Neural cell (in vitro differentiated cells): Measurements from ENCODE around the gene MGME1. TPM values are rescaled to one million over a fixed set of nuclear protein-coding genes. Genes with fewer than 3 reads are reported as not detected.

ENCODE experiments used
- H2AFZ ChIP-seq: fragments of 200-600, 300-800 bp; sonication (generic), shearing (Covaris generic); 2 replicates; pipeline ENCODE4 v1.6.0; 2014; ENCODE audit warnings: low read depth, mild to moderate bottlenecking, antibody characterized with exemption, low read length, moderate library complexity
- H3F3A ChIP-seq: fragments of 200-600 bp; shearing (Covaris generic); 2 replicates; pipeline ENCODE4 v1.6.1; 2016; ENCODE audit warnings: mild to moderate bottlenecking, moderate library complexity, mixed read lengths, antibody characterized with exemption, low read length; ENCODE audit not compliant: insufficient read depth, poor library complexity, severe bottlenecking
- H3K27ac ChIP-seq: fragments of 200-600, 300-800 bp; sonication (generic), shearing (Covaris generic); 2 replicates; pipeline ENCODE4 v1.5.1; 2014; ENCODE audit warnings: mild to moderate bottlenecking, low read length, moderate library complexity
- H3K27me3 ChIP-seq: fragments of 300-800, 200-600 bp; sonication (generic), shearing (Covaris generic); 2 replicates; pipeline ENCODE4 v1.6.0; 2014; ENCODE audit warnings: mild to moderate bottlenecking, low read depth, low read length, moderate library complexity; ENCODE audit not compliant: insufficient read depth
- H3K36me3 ChIP-seq: fragments of 300-800, 200-600 bp; sonication (generic), shearing (Covaris generic); 2 replicates; pipeline ENCODE4 v1.5.1; 2014; ENCODE audit warnings: mild to moderate bottlenecking, antibody characterized with exemption, low read length, moderate library complexity; ENCODE audit not compliant: insufficient read depth
- H3K4me2 ChIP-seq: fragments of 300-800, 200-600 bp; sonication (generic), shearing (Covaris generic); 2 replicates; pipeline ENCODE4 v1.6.0; 2014; ENCODE audit warnings: mild to moderate bottlenecking, low read length
- H3K4me3 ChIP-seq: fragments of 300-800, 200-600 bp; sonication (generic), shearing (Covaris generic); 2 replicates; pipeline ENCODE4 v1.5.1; 2014; ENCODE audit warnings: mild to moderate bottlenecking, low read length, moderate library complexity
- H3K79me2 ChIP-seq: fragments of 200-600 bp; shearing (Covaris generic); replicated peaks from 2 replicates; pipeline ENCODE4 v1.6.0; 2014; ENCODE audit warnings: mild to moderate bottlenecking, low read length, moderate library complexity; ENCODE audit not compliant: insufficient read depth
- H3K9ac ChIP-seq: fragments of 300-800, 200-600 bp; sonication (generic), shearing (Covaris generic); 2 replicates; pipeline ENCODE4 v1.6.1; 2016; ENCODE audit warnings: mild to moderate bottlenecking, low read length, mixed read lengths
- H3K9me2 ChIP-seq: fragments of 200-600 bp; shearing (Covaris generic); 2 replicates; pipeline ENCODE4 v1.6.1; 2016; ENCODE audit warnings: mild to moderate bottlenecking, low read length, mixed read lengths; ENCODE audit not compliant: insufficient read depth
- H3K9me3 ChIP-seq: fragments of 200-600, 300-800 bp; sonication (generic), shearing (Covaris generic); 2 replicates; pipeline ENCODE4 v1.6.1; 2016; ENCODE audit warnings: mild to moderate bottlenecking, mixed run types, low read length, moderate library complexity, mixed read lengths
- H4K20me1 ChIP-seq: fragments of 200-600 bp; shearing (Covaris generic); 2 replicates; pipeline ENCODE4 v1.6.1; 2016; ENCODE audit warnings: mild to moderate bottlenecking, mixed run types; ENCODE audit not compliant: insufficient read depth
- CTCF ChIP-seq: fragments of 450-650 bp; IDR thresholded peaks from 2 replicates; pipeline ENCODE4 v1.5.1; 2014; ENCODE audit warnings: antibody characterized with exemption, mild to moderate bottlenecking, moderate library complexity; ENCODE audit not compliant: poor library complexity, severe bottlenecking
- EP300 ChIP-seq: fragments of 450-650 bp; conservative IDR thresholded peaks from 2 replicates; pipeline ENCODE4 v1.6.1; 2014; ENCODE audit warnings: antibody characterized with exemption, mild to moderate bottlenecking, moderate library complexity; ENCODE audit not compliant: poor library complexity, severe bottlenecking
- EZH2 ChIP-seq: fragments of 200-600, 300-800 bp; shearing (Covaris generic), sonication (generic); IDR thresholded peaks from 2 replicates; pipeline ENCODE4 v1.6.1; 2014; ENCODE audit warnings: antibody characterized with exemption, low read length, borderline replicate concordance, mild to moderate bottlenecking; ENCODE audit not compliant: insufficient read depth, poor library complexity, severe bottlenecking
- MXI1 ChIP-seq: fragments of 450-650 bp; conservative IDR thresholded peaks from 2 replicates; pipeline ENCODE4 v1.6.1; 2014; ENCODE audit warnings: antibody characterized with exemption, mild to moderate bottlenecking; ENCODE audit not compliant: poor library complexity, severe bottlenecking
- POLR2AphosphoS5 ChIP-seq: IDR thresholded peaks from 2 replicates; pipeline ENCODE4 v1.6.1; 2012
- RAD21 ChIP-seq: fragments of 450-650 bp; conservative IDR thresholded peaks from 2 replicates; pipeline ENCODE4 v1.6.1; 2014; ENCODE audit warnings: antibody characterized with exemption, mild to moderate bottlenecking, moderate library complexity
- REST ChIP-seq: IDR thresholded peaks from 2 replicates; pipeline ENCODE4 v1.6.1; 2012; ENCODE audit warnings: borderline replicate concordance
- SMC3 ChIP-seq: fragments of 450-650 bp; conservative IDR thresholded peaks from 2 replicates; pipeline ENCODE4 v1.6.1; 2014; ENCODE audit warnings: antibody characterized with exemption, mild to moderate bottlenecking, moderate library complexity; ENCODE audit not compliant: poor library complexity
- TAF1 ChIP-seq: IDR thresholded peaks from 2 replicates; pipeline ENCODE4 v1.6.1; 2012; ENCODE audit warnings: low read depth
- polyA plus RNA-seq: library from polyadenylated mRNA; depleted of rRNA; stranded (reverse); fragments of >200 nt; gene quantifications from 2 replicates; pipeline ENCODE4 v1.2.3, GENCODE V29; 2014
- small RNA-seq, 3 experiments: library from RNA; depleted of rRNA; stranded (forward); fragments of <200 nt; gene quantifications; one replicate each; pipeline ENCODE3, GENCODE V24; 2012

Gene MGME1
- polyA plus RNA-seq, 1 donor from 2014 or later: 7.0 TPM

- no peak overlapping the region for H3K4me3 ChIP-seq
- no peaks in the 10 kb centered on the region for H3K27me3 ChIP-seq
- H3K9me2 ChIP-seq: no peaks in the 10 kb centered on the region
- no peak overlapping the region for H3K4me2 ChIP-seq
- no peak overlapping the region for H2AFZ ChIP-seq
- no peaks in the 10 kb centered on the region for H3F3A ChIP-seq
- no peaks in the 10 kb centered on the region for H3K9me3 ChIP-seq
- no peak overlapping the region for H3K27ac ChIP-seq
- H3K36me3 ChIP-seq: no peaks in the 10 kb centered on the region
- TF ChIP-seq RAD21: no peak
- no peak for TF ChIP-seq POLR2AphosphoS5
- TF ChIP-seq REST: no peak
- TF ChIP-seq EP300: no peak
- no peak for TF ChIP-seq MXI1
- no peak for TF ChIP-seq EZH2
- TF ChIP-seq CTCF: no peak
- no peak for TF ChIP-seq TAF1
- no peak for TF ChIP-seq SMC3
- no peaks in the 10 kb centered on the region for H4K20me1 ChIP-seq
- no peaks in the 10 kb centered on the region for H3K79me2 ChIP-seq
- H3K9ac ChIP-seq: no peak overlapping the region
Observed at GRCh38 chr20:18034039-18034438, 65.2 kb downstream of the MGME1 start.

- Histone ChIP-seq H3K27me3 (no peaks in the 10 kb centered on the region), H3K9me2 (no peaks in the 10 kb centered on the region)
- no peak for TF ChIP-seq EZH2
- TF ChIP-seq REST: no peak
- no peak for TF ChIP-seq RAD21
- TF ChIP-seq SMC3: no peak
Observed at GRCh38 chr20:18039063-18039462, 70.2 kb downstream of the MGME1 start.

More at GRCh38 chr20:18039063-18039462, 70.2 kb downstream of the MGME1 start:
- no peak overlapping the region for H2AFZ ChIP-seq
- H3K4me3 ChIP-seq: no peak overlapping the region
- no peaks in the 10 kb centered on the region for H4K20me1 ChIP-seq
- H3K27ac ChIP-seq: no peak overlapping the region
- H3K4me2 ChIP-seq: no peak overlapping the region
- no peaks in the 10 kb centered on the region for H3K9me3 ChIP-seq
- H3K9ac ChIP-seq: no peak overlapping the region
- no peaks in the 10 kb centered on the region for H3K79me2 ChIP-seq
- H3K36me3 ChIP-seq: no peaks in the 10 kb centered on the region
- no peaks in the 10 kb centered on the region for H3F3A ChIP-seq

Small RNAs within 50 kb of the gene (small RNA-seq; reads per million reads assigned to genes)
- 607 to 969 (median 665) reads per million in 3 experiments for gene SNORD17

Other genes with a start within 250 kb of the MGME1 start
- gene SNX5, start 224 bp upstream of the MGME1 start, polyA plus RNA-seq: 59.8 and 66.6 TPM in 2 replicates
- not detected in 2 replicates for gene OVOL2, start 88.9 kb downstream of the MGME1 start, polyA plus RNA-seq
- gene KAT14, start 168.8 kb downstream of the MGME1 start, polyA plus RNA-seq: 19.3 and 29.2 TPM in 2 replicates
- gene PET117, start 168.8 kb downstream of the MGME1 start, polyA plus RNA-seq: 24.9 and 39.0 TPM in 2 replicates